GM12865 (cell line): Measurements from ENCODE around the gene PDZD2.

Experiments
- DNase-seq: peaks from one replicate; pipeline ENCODE4 v3.0.0; 2010; ENCODE audit warnings: low read depth
- H3K4me3 ChIP-seq: 2 replicates; pipeline ENCODE4 v1.5.1; 2011; ENCODE audit warnings: mild to moderate bottlenecking, low read depth, low read length, control low read depth
- CTCF ChIP-seq: IDR thresholded peaks from 2 replicates; pipeline ENCODE4 v1.5.1; 2011; ENCODE audit warnings: low read length, control low read depth, low read depth, inconsistent platforms; ENCODE audit not compliant: insufficient read depth; ENCODE audit errors: missing control alignments

The PDZD2 gene

GRCh38 chr5:32099486-32100035 lies 460.6 kb downstream of the PDZD2 start:
- DNase-seq = no peak
- TF ChIP-seq CTCF = no peak
- H3K4me3 ChIP-seq = no peak overlapping the region

GRCh38 chr5:32100230-32100629 lies 461.3 kb downstream of the PDZD2 start:
- no peak for DNase-seq
- no peak for TF ChIP-seq CTCF
- H3K4me3 ChIP-seq = no peak overlapping the region

- H3K4me3 ChIP-seq = no peak overlapping the region
- DNase-seq = no peak
- TF ChIP-seq CTCF = no peak
These were observed 461.9 kb downstream of the PDZD2 start for GRCh38 chr5:32100691-32101302.

DNA sequence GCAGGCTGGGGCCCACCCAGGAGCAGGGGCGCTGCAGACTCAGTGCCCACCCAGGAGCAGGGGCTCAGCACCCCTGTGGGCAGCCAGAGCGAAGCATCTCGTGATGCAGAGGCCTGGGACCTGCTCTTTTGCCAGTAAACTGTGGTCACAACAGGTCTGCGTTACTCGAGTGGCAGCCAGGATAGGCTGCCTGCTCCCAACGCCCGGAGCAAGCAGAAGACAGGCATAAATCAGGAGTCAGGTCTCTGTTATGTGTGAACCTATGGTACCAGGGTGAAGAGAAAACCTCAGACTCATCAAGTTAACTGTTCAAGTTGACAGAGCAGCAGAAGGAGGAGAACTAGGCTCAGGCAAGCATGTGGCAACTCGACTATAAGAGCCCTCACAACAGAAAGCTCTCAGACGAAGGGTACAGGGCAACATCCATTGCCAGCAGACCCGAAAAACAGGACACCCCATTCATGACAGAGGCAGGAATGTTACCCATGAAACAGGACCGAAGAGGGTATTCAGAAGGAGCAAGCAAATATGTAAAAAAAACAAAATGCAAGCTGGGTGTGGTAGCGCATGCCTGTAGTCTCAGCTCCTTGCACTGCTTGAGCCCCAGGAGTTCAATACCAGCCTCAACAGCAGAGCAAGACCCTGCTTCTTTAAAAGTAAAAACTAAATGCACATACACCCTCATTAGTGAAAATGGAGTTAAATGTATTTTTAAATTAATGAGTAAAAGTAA lies 463.5 kb downstream of the PDZD2 start:
- TF ChIP-seq CTCF = no peak
- H3K4me3 ChIP-seq = no peak overlapping the region

GRCh38 chr5:32103521-32103920 lies 464.6 kb downstream of the PDZD2 start:
- TF ChIP-seq CTCF = no peak
- DNase-seq = no peak
- H3K4me3 ChIP-seq = no peak overlapping the region

More for the DNA sequence above, 463.5 kb downstream of the PDZD2 start:
- no peak for DNase-seq

- DNase-seq = no peak
These were observed 468.4 kb downstream of the PDZD2 start for GRCh38 chr5:32107291-32107690.

More at GRCh38 chr5:32107291-32107690, 468.4 kb downstream of the PDZD2 start:
- H3K4me3 ChIP-seq = no peak overlapping the region
- TF ChIP-seq CTCF = no peak
